Measurements from ENCODE around the gene KLF5.

- TF ChIP-seq POLR2AphosphoS5 (IDR thresholded peaks at IDR 0.05; ENCODE audit: low read depth, low read length) (no peak), POLR2A (IDR thresholded peaks at IDR 0.05; ENCODE audit: low read depth, low read length) (no peak)
These were observed 17.7 kb upstream of the KLF5 start for GRCh38 chr13:73040968-73041596.

All from GM12892 (cell line).